ENCODE results near the gene TJP1. TPM values are rescaled to one million over a fixed set of nuclear protein-coding genes. Genes with fewer than 3 reads are reported as not detected.
A peak's percentile ranks its signal among the peaks of the same experiment; 100 is the strongest.

The TJP1 gene
- total RNA-seq, 4 donors from 2014 or later: 59.1 to 99.9 (median 83.8) TPM

DNA sequence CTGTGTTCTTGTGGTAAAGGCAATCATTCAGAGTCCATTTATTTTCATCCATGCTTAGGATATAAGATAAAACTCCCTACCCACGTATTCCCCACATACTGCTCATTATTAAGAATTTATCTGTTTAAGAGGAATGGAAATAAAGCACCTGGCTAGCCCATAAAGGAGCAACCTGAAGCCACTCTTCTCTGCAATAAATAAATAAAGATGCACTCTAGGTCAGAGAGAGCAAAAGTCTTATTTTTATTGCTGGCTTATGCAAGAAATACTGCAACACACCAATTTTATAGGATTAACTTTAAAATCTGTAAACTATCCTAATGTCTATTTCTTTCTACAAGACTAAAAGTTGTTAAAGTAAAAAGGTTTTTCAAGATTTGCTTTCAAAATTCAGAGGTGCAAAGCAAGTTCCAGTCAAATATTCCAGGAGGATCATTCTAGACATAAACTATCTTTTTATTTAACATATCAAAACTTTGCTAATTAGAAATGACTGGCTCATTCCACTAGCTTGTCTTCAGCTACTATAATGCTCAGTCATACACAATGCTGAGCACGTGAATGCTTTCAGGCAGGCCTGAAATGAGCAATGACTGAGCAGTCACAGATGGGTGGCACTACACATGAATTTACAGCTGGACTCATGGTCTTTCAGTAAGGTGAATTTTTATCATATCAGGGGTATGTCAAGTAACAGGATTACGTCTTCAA is 7.1 kb downstream of the TJP1 start:
- intact Hi-C loops (cut with DNase I; ENCODE audit: low total_unique reads): no loop called here
- WGBS, 2 donors: 67% methylated on average over 3 of the region's 3 CpGs
- DNase-seq (ENCODE audit: low spot score in 2 of 2): no peak
- TF ChIP-seq POLR2A (IDR thresholded peaks at IDR 0.05): no peak
- TF ChIP-seq, protein P1, sequence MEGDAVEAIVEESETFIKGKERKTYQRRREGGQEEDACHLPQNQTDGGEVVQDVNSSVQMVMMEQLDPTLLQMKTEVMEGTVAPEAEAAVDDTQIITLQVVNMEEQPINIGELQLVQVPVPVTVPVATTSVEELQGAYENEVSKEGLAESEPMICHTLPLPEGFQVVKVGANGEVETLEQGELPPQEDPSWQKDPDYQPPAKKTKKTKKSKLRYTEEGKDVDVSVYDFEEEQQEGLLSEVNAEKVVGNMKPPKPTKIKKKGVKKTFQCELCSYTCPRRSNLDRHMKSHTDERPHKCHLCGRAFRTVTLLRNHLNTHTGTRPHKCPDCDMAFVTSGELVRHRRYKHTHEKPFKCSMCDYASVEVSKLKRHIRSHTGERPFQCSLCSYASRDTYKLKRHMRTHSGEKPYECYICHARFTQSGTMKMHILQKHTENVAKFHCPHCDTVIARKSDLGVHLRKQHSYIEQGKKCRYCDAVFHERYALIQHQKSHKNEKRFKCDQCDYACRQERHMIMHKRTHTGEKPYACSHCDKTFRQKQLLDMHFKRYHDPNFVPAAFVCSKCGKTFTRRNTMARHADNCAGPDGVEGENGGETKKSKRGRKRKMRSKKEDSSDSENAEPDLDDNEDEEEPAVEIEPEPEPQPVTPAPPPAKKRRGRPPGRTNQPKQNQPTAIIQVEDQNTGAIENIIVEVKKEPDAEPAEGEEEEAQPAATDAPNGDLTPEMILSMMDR (IDR thresholded peaks at IDR 0.05): no peak
- H3K4me3 ChIP-seq (ENCODE audit: low read depth, poor library complexity, severe bottlenecking): no peak overlapping the region

DNA sequence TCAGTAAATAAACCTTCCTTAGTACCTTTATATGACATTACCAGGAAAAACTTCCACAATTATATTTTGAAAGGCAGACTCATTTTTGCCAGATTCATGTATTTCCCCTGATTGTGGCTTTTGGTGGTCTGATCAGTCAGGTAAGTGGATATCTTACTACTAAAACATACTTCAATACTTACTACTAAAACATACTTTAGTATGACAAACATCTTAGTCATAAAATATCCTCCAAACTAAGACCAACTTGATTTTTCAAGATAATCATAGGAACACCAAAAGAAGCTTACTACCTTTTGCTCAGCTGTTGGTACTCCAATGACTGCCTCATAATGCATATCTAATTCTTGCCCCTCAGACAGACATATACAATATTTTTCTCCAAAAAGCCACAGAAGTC is 9.3 kb downstream of the TJP1 start:
- intact Hi-C loops (cut with DNase I; ENCODE audit: low total_unique reads): no loop called here
- TF ChIP-seq POLR2A (IDR thresholded peaks at IDR 0.05): no peak
- no peak overlapping the region for H3K4me3 ChIP-seq (ENCODE audit: low read depth, poor library complexity, severe bottlenecking)
- DNase-seq (ENCODE audit: low spot score in 2 of 2): no peak

DNA sequence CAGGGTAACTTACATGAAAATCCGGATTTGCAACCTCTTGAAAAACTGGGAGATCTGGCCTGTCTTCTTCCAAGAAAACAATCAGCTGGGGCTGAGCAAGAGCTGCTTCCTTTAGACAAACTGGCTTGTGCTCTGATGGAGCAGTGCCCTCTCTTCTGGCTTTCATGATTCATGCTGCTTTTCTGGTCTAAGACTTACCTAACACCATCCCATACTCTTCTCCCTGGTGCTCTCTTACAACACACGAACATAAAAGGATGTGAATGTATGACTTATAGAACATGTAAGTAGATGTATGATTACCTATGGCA is 9.9 kb downstream of the TJP1 start:
- no peak for DNase-seq (ENCODE audit: low spot score in 2 of 2)
- H3K4me3 ChIP-seq (ENCODE audit: low read depth, poor library complexity, severe bottlenecking): no peak overlapping the region
- WGBS, 2 donors: 27 to 34% methylated on average over 2 of the region's 2 CpGs
- TF ChIP-seq POLR2A (IDR thresholded peaks at IDR 0.05): no peak
- TF ChIP-seq, protein P1 (IDR thresholded peaks at IDR 0.05): no peak
- intact Hi-C loops (cut with DNase I; ENCODE audit: low total_unique reads): no loop called here

DNA sequence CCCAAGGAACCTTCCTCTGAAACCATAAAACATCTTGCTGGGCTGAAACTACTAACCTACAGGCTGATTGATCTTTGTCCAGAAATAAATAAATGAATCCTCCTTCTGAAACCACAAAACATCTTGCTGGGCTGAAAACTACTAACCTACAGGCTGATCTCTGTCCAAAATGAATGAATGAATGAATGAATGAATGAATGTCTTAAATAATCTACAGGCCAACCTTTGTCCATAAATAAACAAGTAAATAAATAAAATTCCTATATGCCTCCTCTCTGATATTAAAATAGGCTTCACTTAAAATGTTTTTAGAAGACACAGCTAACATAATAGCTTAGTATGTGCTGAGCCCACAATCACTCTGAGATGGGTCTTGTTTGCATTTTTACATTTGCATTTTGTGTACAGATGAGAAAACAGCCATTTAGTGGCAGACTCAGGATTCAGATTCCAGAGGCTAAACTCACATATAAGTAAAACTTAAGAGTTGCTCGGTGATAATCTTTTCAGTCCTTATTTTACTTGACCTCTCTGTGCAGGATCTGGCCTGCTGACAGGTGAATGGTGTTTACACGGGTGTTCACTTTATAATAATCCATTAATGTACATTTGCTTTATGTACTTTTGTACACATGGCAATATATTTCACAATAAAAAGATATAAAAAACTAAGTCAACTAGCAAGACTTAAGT is 10.4 kb downstream of the TJP1 start:
- no peak for DNase-seq (ENCODE audit: low spot score in 2 of 2)
- TF ChIP-seq POLR2A (IDR thresholded peaks at IDR 0.05): no peak
- TF ChIP-seq, protein P1 (IDR thresholded peaks at IDR 0.05): no peak
- H3K4me3 ChIP-seq (ENCODE audit: low read depth, poor library complexity, severe bottlenecking): no peak overlapping the region
- WGBS, 2 donors: 58 to 69% methylated on average over 2 of the region's 2 CpGs
- intact Hi-C loops (cut with DNase I; ENCODE audit: low total_unique reads): no loop called here

DNA sequence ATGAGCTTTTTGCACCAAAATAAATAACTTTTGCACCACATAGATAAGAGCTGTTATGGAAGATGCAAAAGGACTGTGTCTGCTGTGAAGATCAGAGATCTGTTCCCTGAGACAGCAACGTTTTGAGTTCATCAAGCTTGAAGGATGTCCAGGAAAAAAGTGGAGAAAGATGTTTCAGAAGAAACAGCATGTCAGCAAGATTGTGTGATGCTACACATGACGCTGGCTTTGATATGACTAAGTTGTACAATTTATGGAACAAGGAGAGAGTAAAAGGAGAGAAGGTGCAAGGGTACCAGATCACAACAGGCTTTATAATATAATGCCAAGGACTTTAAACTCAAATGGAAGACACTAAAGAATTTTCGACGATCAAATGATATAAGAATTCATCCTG is 16.6 kb downstream of the TJP1 start:
- H3K4me3 ChIP-seq (ENCODE audit: low read depth, poor library complexity, severe bottlenecking): no peak overlapping the region
- no peak for TF ChIP-seq POLR2A (IDR thresholded peaks at IDR 0.05)
- TF ChIP-seq, protein P1 (IDR thresholded peaks at IDR 0.05): no peak
- intact Hi-C loops (cut with DNase I; ENCODE audit: low total_unique reads): no loop called here
- no peak for DNase-seq (ENCODE audit: low spot score in 2 of 2)
- WGBS, 2 donors: 66 to 67% methylated on average over 4 of the region's 4 CpGs

DNA sequence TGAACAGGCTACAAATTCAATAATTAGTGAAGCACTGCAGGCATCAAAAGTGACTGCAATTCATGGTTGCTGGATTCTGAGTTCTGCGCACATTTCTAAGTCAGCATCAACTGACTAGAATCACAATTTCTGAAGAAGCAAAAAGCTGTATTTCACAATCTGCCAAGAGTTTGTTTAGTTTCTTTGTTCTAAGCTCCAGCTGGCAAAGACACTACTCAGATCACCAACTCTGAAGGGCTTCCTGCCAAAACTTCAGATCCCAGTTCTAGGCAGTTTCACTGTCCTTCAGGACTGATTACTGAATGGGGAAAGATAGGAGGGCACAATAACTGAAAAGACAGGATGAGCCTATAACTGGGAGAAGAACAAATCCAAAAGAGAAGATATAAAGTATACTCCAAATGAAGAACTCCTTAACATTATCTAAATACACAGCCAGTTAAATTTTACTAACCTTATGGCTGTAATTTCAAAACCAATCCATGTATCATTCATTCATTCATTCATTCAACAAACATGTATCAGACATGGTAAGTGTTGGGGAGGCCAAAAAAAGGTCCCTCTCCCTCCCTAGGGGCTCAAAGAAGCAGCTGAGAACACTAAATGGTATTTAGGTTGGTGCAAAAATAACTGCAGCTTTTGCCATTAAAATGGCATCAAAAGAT is 17.1 kb downstream of the TJP1 start:
- no peak overlapping the region for H3K4me3 ChIP-seq (ENCODE audit: low read depth, poor library complexity, severe bottlenecking)
- no peak for TF ChIP-seq POLR2A (IDR thresholded peaks at IDR 0.05)
- TF ChIP-seq, protein P1 (IDR thresholded peaks at IDR 0.05): no peak
- 13 to 41% methylated on average over 1 of the region's 1 CpG for WGBS, 2 donors
- intact Hi-C loops (cut with DNase I; ENCODE audit: low total_unique reads): no loop called here
- DNase-seq (ENCODE audit: low spot score in 2 of 2): peak in 1 of 2 donors; percentile 37

All from lower leg skin (tissue), 4 donors.